Heart right ventricle (tissue), 16 donors: ENCODE measurements around the gene INPP4B. TPM values are rescaled to one million over a fixed set of nuclear protein-coding genes. Genes with fewer than 3 reads are reported as not detected.
"Not testable (repeated sequence)": the region's sequence is repeated elsewhere in the genome, so short reads cannot be mapped to it uniquely, and the experiment has no call there.

Experiments
- ATAC-seq, 8 donors: fragments of 200-7000 bp; cut with Tn5 transposase; one replicate each; pipeline ENCODE4 v1.9.1; 2020; ENCODE audit warnings: mild to moderate bottlenecking in 8 of 8, moderate library complexity in 8 of 8, moderate number of reproducible peaks in 1 of 8
- DNase-seq, 2 donors: peaks; one replicate each; pipeline ENCODE4 v3.0.0-alpha.2; 2020
- H3K27ac ChIP-seq, 10 donors: fragments of 200-600 bp; sonication (generic) in 2 of 10; one replicate each; pipeline versions ENCODE4 v1.5.0 to v1.8.0; 2020 to 2022; ENCODE audit warnings: mild to moderate bottlenecking in 3 of 10
- H3K27me3 ChIP-seq, 7 donors: fragments of 200-600 bp; one replicate each; pipeline ENCODE4 v1.8.0; 2021 to 2022; ENCODE audit warnings: mild to moderate bottlenecking in 2 of 7
- H3K36me3 ChIP-seq, 9 donors: fragments of 200-600 bp; sonication (generic) in 1 of 9; one replicate each; pipeline versions ENCODE4 v1.5.0 to v1.8.0; 2020 to 2022; ENCODE audit warnings: mild to moderate bottlenecking in 2 of 9
- H3K4me1 ChIP-seq, 9 donors: fragments of 200-600 bp; sonication (generic) in 1 of 9; one replicate each; pipeline versions ENCODE4 v1.5.0 to v1.8.0; 2020 to 2022; ENCODE audit warnings: mild to moderate bottlenecking in 4 of 9
- H3K4me3 ChIP-seq, 10 donors: fragments of 200-600 bp; sonication (generic) in 2 of 10; one replicate each; pipeline versions ENCODE4 v1.5.0 to v1.8.0; 2020 to 2022; ENCODE audit warnings: mild to moderate bottlenecking in 7 of 10, moderate library complexity in 2 of 10
- H3K9me3 ChIP-seq, 11 donors: fragments of 200-600 bp in 10 of 11; sonication (generic) in 2 of 11; one replicate each; pipeline versions ENCODE4 v1.5.0 to v1.8.0; 2013 to 2022; ENCODE audit warnings: mild to moderate bottlenecking in 2 of 11, control low read depth in 1 of 11, moderate library complexity in 1 of 11
- CTCF ChIP-seq, 9 donors: fragments of 200-600 bp; sonication (generic) in 2 of 9; IDR thresholded peaks; one replicate each; pipeline versions ENCODE4 v1.5.0 to v1.8.0; 2021 to 2022; ENCODE audit warnings: antibody characterized with exemption in 9 of 9, mild to moderate bottlenecking in 5 of 9, moderate library complexity in 1 of 9
- whole genome bisulfite sequencing, 2 donors: extraction: QIAGEN DNeasy Blood & Tissue Kit; methylation state at CpG; one replicate each; pipeline ENCODE4 v1.1.7; 2013; ENCODE audit warnings: inconsistent platforms in 1 of 2; 5-methylcytosine and 5-hydroxymethylcytosine counted together
- intact Hi-C, 10 donors: fragments of 100-400 bp; cut with DNase I; formaldehyde crosslinking; loops; one replicate each; pipeline versions ENCODE4 v1.11.1 to v1.14.2; 2022
- polyA plus RNA-seq, 2 donors: library from polyadenylated mRNA; stranded (reverse); fragments of 200-250 nt; gene quantifications; one replicate each; pipeline ENCODE4 v1.2.3, GENCODE V29; 2013
- total RNA-seq, 10 donors: library from RNA; stranded (reverse); fragmentation: NEBNext Ultra II Directional in 3 of 10; extraction: Animal tissue kit (Norgen Biotek cat#: 25700) in 3 of 10; gene quantifications; one replicate each; pipeline versions ENCODE4 v1.2.1 to v1.2.4, GENCODE V29; 2021 to 2023
- donor health status: Arrhythmogenic right ventricular cardiomyopathy.
- donor health status: ischemic (EF 13 %, LVEDD 7.1; RV severe dilation, severe dysfunction).
- donor health status: healthy with polysubstance abuse.
- donor health status: DM: no; HTN: yes; CAD: no.
- donor health status: DM: no; HTN: no; CAD: no.
- donor health status: ischemic (EF 25% LVEDD 6.9; RV normal size, moderate dysfunction).
- donor health status: ischemic (EF 25% LVEDD 5.7; RV mildly dilated, moderate dysfunction).
- donor health status: healthy.
- donor health status: DM: yes; HTN: yes; CAD: no.
- donor health status: Ischemic cardiomyopathy.
- donor health status: ischemic (EF 35%, LVEDD 5.7; RV mildly dilated, moderate dysfunction).
- donor health status: nonischemic (EF 11% LVEDD 7.7; RV severe dilation, severe dysfunction).
- donor health status: DM: yes; HTN: yes; CAD: no.
- donor health status: PGD.
- donor health status: ischemic (EF 29% LVEDD 5.4; RV normal size, mild dysfunction).
- donor health status: nonischemic (EF 23%, LVEDD 6.1; RV moderate dilation, normal function).

Gene INPP4B
- total and polyA plus RNA-seq, 12 donors, result 3.7 to 100.0 (median 39.1) TPM

- Histone ChIP-seq H3K9me3 (peaks cover 2 to 52% (median 28%) of the 10 kb centered on the region in 11 donors), H3K4me3 (no peak overlapping the region), H3K36me3 (peaks cover 0 to 17% (median 0%) of the 10 kb centered on the region in 9 donors), H3K27ac (no peak overlapping the region), H3K4me1 (no peaks in the 10 kb centered on the region), H3K27me3 (no peaks in the 10 kb centered on the region)
- 71 to 74% methylated on average over 8 of the region's 8 CpGs for WGBS, 2 donors
- no peak for ATAC-seq
- intact Hi-C loops, result no loop called here
- no peak for DNase-seq
- TF ChIP-seq CTCF (IDR thresholded peaks at IDR 0.05), result no peak
Observed at GRCh38 chr4:142660728-142661127, 185.4 kb downstream of the INPP4B start.

- intact Hi-C loops, result no loop called here
- Histone ChIP-seq H3K9me3 (peaks cover 5 to 96% (median 44%) of the 10 kb centered on the region in 11 donors), H3K4me3 (no peak overlapping the region), H3K27me3 (no peaks in the 10 kb centered on the region), H3K4me1 (no peaks in the 10 kb centered on the region), H3K36me3 (peaks cover 0 to 35% (median 0%) of the 10 kb centered on the region in 9 donors), H3K27ac (no peak overlapping the region)
- no peak for DNase-seq
- 82 to 95% methylated on average over 5 of the region's 5 CpGs for WGBS, 2 donors
- ATAC-seq, result no peak
- TF ChIP-seq CTCF (IDR thresholded peaks at IDR 0.05), result no peak
Observed at GRCh38 chr4:142656178-142656577, 189.9 kb downstream of the INPP4B start.

GRCh38 chr4:142648378-142648777 is 197.7 kb downstream of the INPP4B start:
- intact Hi-C loops, result no loop called here
- peaks cover 0 to 52% (median 6%) of the 10 kb centered on the region in 11 donors for H3K9me3 ChIP-seq
- ATAC-seq (no peak), DNase-seq (no peak)
- H3K36me3 ChIP-seq, result peaks cover 0 to 10% (median 0%) of the 10 kb centered on the region in 9 donors
- no peak for TF ChIP-seq CTCF (IDR thresholded peaks at IDR 0.05)
- 92 to 98% methylated on average over 5 of the region's 5 CpGs for WGBS, 2 donors
- H3K27me3 ChIP-seq, result no peaks in the 10 kb centered on the region
- H3K27ac ChIP-seq, result no peak overlapping the region
- peaks cover 0 to 20% (median 9%) of the 10 kb centered on the region in 9 donors for H3K4me1 ChIP-seq
- no peak overlapping the region for H3K4me3 ChIP-seq

- ATAC-seq, result peak; percentile 55 to 96 (median 86)
- H3K4me3 ChIP-seq, result no peak overlapping the region
Observed at GRCh38 chr4:142645475-142646108, 200.5 kb downstream of the INPP4B start.

GRCh38 chr4:142644628-142645027 is 201.5 kb downstream of the INPP4B start:
- H3K27ac ChIP-seq, result peak overlapping the region in 4 of 10 donors; percentile 56 to 80 (median 74)
- H3K36me3 ChIP-seq, intact Hi-C loops, H3K4me3 ChIP-seq, H3K27me3 ChIP-seq: not testable (repeated sequence)
- H3K9me3 ChIP-seq, result peaks cover 0 to 17% (median 0%) of the 10 kb centered on the region in 11 donors
- 92 to 95% methylated on average over 1 of the region's 1 CpG for WGBS, 2 donors
- ATAC-seq (peak in 5 of 8 donors; percentile 80 to 95 (median 90)), DNase-seq (peak in 1 of 2 donors; percentile 5)
- peaks cover 0 to 20% (median 9%) of the 10 kb centered on the region in 9 donors for H3K4me1 ChIP-seq

More at GRCh38 chr4:142645475-142646108, 200.5 kb downstream of the INPP4B start:
- Histone ChIP-seq H3K27me3 (no peaks in the 10 kb centered on the region), H3K27ac (peak overlapping the region in 6 of 10 donors; percentile 45 to 80 (median 63)), H3K4me1 (peaks cover 0 to 20% (median 9%) of the 10 kb centered on the region in 9 donors), H3K9me3 (peaks cover 0 to 24% (median 0%) of the 10 kb centered on the region in 11 donors), H3K36me3 (peaks cover 0 to 10% (median 0%) of the 10 kb centered on the region in 9 donors)
- TF ChIP-seq CTCF (IDR thresholded peaks at IDR 0.05), result no peak
- 14 to 19% methylated on average over 4 of the region's 4 CpGs for WGBS, 2 donors
- peak in 1 of 2 donors; percentile 17 for DNase-seq
- intact Hi-C loops, result no loop called here
